Measurements from ENCODE around the gene SYT14.

DNA sequence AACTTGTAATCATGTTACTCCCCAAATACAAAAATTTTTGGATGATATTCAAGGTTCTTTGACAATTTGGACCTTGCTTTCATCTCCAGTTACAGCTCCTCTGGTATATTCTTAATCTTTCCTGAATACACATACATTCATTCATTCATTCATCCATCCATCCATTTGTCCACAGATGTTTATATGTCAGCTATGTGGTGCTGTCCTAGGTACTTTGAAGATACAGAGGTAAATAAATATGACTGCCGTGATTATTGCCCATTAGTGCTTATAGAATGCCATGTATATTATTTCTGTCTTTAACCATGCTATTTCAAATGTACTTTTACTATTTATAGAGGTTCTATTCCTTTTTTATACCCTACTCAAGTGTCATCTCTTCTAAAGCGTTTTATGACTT lies 72.1 kb downstream of the SYT14 start:
- TF ChIP-seq ATF2 (CRISPR knock-in tag; IDR thresholded peaks at IDR 0.05; ENCODE audit: borderline replicate concordance, low read depth) (no peak), MAX (CRISPR knock-in tag; IDR thresholded peaks at IDR 0.05) (no peak), ELF4 (CRISPR knock-in tag; IDR thresholded peaks at IDR 0.05; ENCODE audit: low read depth) (no peak), TCF7 (CRISPR knock-in tag; IDR thresholded peaks at IDR 0.05; ENCODE audit: low read depth) (no peak), GABPB1 (CRISPR knock-in tag; IDR thresholded peaks at IDR 0.05) (no peak), KAT7 (CRISPR knock-in tag; IDR thresholded peaks at IDR 0.05; ENCODE audit: borderline replicate concordance) (no peak)
- TF ChIP-seq, protein P1, sequence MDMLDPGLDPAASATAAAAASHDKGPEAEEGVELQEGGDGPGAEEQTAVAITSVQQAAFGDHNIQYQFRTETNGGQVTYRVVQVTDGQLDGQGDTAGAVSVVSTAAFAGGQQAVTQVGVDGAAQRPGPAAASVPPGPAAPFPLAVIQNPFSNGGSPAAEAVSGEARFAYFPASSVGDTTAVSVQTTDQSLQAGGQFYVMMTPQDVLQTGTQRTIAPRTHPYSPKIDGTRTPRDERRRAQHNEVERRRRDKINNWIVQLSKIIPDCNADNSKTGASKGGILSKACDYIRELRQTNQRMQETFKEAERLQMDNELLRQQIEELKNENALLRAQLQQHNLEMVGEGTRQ (CRISPR knock-in tag; IDR thresholded peaks at IDR 0.05): no peak
- TF ChIP-seq, protein P2, sequence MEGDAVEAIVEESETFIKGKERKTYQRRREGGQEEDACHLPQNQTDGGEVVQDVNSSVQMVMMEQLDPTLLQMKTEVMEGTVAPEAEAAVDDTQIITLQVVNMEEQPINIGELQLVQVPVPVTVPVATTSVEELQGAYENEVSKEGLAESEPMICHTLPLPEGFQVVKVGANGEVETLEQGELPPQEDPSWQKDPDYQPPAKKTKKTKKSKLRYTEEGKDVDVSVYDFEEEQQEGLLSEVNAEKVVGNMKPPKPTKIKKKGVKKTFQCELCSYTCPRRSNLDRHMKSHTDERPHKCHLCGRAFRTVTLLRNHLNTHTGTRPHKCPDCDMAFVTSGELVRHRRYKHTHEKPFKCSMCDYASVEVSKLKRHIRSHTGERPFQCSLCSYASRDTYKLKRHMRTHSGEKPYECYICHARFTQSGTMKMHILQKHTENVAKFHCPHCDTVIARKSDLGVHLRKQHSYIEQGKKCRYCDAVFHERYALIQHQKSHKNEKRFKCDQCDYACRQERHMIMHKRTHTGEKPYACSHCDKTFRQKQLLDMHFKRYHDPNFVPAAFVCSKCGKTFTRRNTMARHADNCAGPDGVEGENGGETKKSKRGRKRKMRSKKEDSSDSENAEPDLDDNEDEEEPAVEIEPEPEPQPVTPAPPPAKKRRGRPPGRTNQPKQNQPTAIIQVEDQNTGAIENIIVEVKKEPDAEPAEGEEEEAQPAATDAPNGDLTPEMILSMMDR (IDR thresholded peaks at IDR 0.05): no peak
- TF ChIP-seq, protein P3, sequence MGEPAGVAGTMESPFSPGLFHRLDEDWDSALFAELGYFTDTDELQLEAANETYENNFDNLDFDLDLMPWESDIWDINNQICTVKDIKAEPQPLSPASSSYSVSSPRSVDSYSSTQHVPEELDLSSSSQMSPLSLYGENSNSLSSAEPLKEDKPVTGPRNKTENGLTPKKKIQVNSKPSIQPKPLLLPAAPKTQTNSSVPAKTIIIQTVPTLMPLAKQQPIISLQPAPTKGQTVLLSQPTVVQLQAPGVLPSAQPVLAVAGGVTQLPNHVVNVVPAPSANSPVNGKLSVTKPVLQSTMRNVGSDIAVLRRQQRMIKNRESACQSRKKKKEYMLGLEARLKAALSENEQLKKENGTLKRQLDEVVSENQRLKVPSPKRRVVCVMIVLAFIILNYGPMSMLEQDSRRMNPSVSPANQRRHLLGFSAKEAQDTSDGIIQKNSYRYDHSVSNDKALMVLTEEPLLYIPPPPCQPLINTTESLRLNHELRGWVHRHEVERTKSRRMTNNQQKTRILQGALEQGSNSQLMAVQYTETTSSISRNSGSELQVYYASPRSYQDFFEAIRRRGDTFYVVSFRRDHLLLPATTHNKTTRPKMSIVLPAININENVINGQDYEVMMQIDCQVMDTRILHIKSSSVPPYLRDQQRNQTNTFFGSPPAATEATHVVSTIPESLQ (CRISPR knock-in tag; IDR thresholded peaks at IDR 0.05): no peak

All from WTC11 (cell line).